ENCODE results near the gene CCDC82. TPM values are rescaled to one million over a fixed set of nuclear protein-coding genes. Genes with fewer than 3 reads are reported as not detected.

Gene CCDC82
- total and polyA plus RNA-seq, 7 donors: 9.5 to 39.2 (median 24.4) TPM

- H3K4me1 ChIP-seq: peaks cover 0 to 10% (median 8%) of the 10 kb centered on the region in 4 donors
- no peak for TF ChIP-seq POLR2AphosphoS5 (IDR thresholded peaks at IDR 0.05)
- TF ChIP-seq POLR2A (IDR thresholded peaks at IDR 0.05): no peak
- TF ChIP-seq CTCF (IDR thresholded peaks at IDR 0.05): no peak
- TF ChIP-seq EP300 (IDR thresholded peaks at IDR 0.05): no peak
- no peaks in the 10 kb centered on the region for H3K9me3 ChIP-seq
- H3K27ac ChIP-seq: no peak overlapping the region
- H3K27me3 ChIP-seq: no peaks in the 10 kb centered on the region
- no peak overlapping the region for H3K4me3 ChIP-seq
- intact Hi-C loops (cut with DNase I): loop anchor here (1.0 to 5.0 kb wide), 2 partner anchors 558 to 602 kb away; partner anchors contain the start of gene CEP57
- no peak for DNase-seq
- H3K36me3 ChIP-seq: no peaks in the 10 kb centered on the region
Measured at GRCh38 chr11:96394773-96395172, 5.1 kb upstream of the CCDC82 start.

GRCh38 chr11:96393753-96394348 lies 4.1 kb upstream of the CCDC82 start:
- TF ChIP-seq POLR2AphosphoS5 (IDR thresholded peaks at IDR 0.05): no peak
- no peak for TF ChIP-seq EP300 (IDR thresholded peaks at IDR 0.05)
- peak in 3 of 4 experiments; percentile 35 to 54 (median 41) for TF ChIP-seq CTCF (IDR thresholded peaks at IDR 0.05)
- no peak for TF ChIP-seq POLR2A (IDR thresholded peaks at IDR 0.05)
- DNase-seq: no peak
- Histone ChIP-seq H3K4me1 (peaks cover 0 to 12% (median 10%) of the 10 kb centered on the region in 4 donors), H3K36me3 (no peaks in the 10 kb centered on the region), H3K9me3 (no peaks in the 10 kb centered on the region), H3K27ac (no peak overlapping the region), H3K27me3 (no peaks in the 10 kb centered on the region), H3K4me3 (no peak overlapping the region)
- 12 to 25% methylated on average over 1 of the region's 1 CpG for WGBS, 2 donors
- intact Hi-C loops (cut with DNase I): loop anchor here (1.0 to 5.0 kb wide), 2 partner anchors 558 to 602 kb away; partner anchors contain the start of gene CEP57

- Histone ChIP-seq H3K27ac (no peak overlapping the region), H3K27me3 (no peaks in the 10 kb centered on the region), H3K4me3 (no peak overlapping the region), H3K9me3 (no peaks in the 10 kb centered on the region), H3K36me3 (no peaks in the 10 kb centered on the region), H3K4me1 (peaks cover 0 to 23% (median 18%) of the 10 kb centered on the region in 4 donors)
- intact Hi-C loops (cut with DNase I): loop anchor here (5.0 kb wide), 1 partner anchor 600 kb away; the partner anchor contains the start of gene CEP57
- DNase-seq: no peak
- WGBS, 2 donors: 96 to 98% methylated on average over 3 of the region's 3 CpGs
- TF ChIP-seq CTCF (IDR thresholded peaks at IDR 0.05) (no peak), POLR2A (IDR thresholded peaks at IDR 0.05) (no peak), POLR2AphosphoS5 (IDR thresholded peaks at IDR 0.05) (no peak), EP300 (IDR thresholded peaks at IDR 0.05) (no peak)
Measured at GRCh38 chr11:96391698-96392307, 2.1 kb upstream of the CCDC82 start.

- Histone ChIP-seq H3K27me3 (no peaks in the 10 kb centered on the region), H3K4me1 (peaks cover 0 to 23% (median 18%) of the 10 kb centered on the region in 4 donors), H3K36me3 (no peaks in the 10 kb centered on the region), H3K9me3 (no peaks in the 10 kb centered on the region), H3K27ac (peak overlapping the region; percentile 87 to 91 (median 89)), H3K4me3 (peak overlapping the region; percentile 58 to 93 (median 76))
- DNase-seq: no peak
- TF ChIP-seq CTCF (IDR thresholded peaks at IDR 0.05) (no peak), POLR2A (IDR thresholded peaks at IDR 0.05) (no peak), EP300 (IDR thresholded peaks at IDR 0.05) (no peak), POLR2AphosphoS5 (IDR thresholded peaks at IDR 0.05) (no peak)
- 6 to 26% methylated on average over 6 of the region's 6 CpGs for WGBS, 2 donors
- intact Hi-C loops (cut with DNase I): loop anchor here (5.0 kb wide), 1 partner anchor 598 kb away; the partner anchor contains the start of gene CEP57
Measured at GRCh38 chr11:96390488-96390792, 728 bp upstream of the CCDC82 start.
